Adrenal gland (tissue), 5 donors: ENCODE measurements around the gene PIGU.

ENCODE experiments used
- POLR2A ChIP-seq, 2 donors: fragments of 450-650 bp; IDR thresholded peaks; one replicate each; pipeline ENCODE4 v1.6.1; 2017; ENCODE audit warnings: antibody characterized with exemption in 2 of 2, mild to moderate bottlenecking in 2 of 2, moderate library complexity in 1 of 2
- TF ChIP-seq, protein P1 (sequence below), 6 experiments: fragments of 450-650 bp in 4 of 6; fragments of 200-600 bp in 2 of 6; sonication (generic) in 1 of 6; IDR thresholded peaks; 1 replicate in 5 of 6; 2 replicates in 1 of 6; pipeline versions ENCODE4 v1.5.1 to v1.8.0; 2016 to 2021; ENCODE audit warnings: antibody characterized with exemption in 6 of 6, mild to moderate bottlenecking in 2 of 6, moderate library complexity in 1 of 6
- donor health status: DM: no; HTN: no; CAD: no.

DNA sequence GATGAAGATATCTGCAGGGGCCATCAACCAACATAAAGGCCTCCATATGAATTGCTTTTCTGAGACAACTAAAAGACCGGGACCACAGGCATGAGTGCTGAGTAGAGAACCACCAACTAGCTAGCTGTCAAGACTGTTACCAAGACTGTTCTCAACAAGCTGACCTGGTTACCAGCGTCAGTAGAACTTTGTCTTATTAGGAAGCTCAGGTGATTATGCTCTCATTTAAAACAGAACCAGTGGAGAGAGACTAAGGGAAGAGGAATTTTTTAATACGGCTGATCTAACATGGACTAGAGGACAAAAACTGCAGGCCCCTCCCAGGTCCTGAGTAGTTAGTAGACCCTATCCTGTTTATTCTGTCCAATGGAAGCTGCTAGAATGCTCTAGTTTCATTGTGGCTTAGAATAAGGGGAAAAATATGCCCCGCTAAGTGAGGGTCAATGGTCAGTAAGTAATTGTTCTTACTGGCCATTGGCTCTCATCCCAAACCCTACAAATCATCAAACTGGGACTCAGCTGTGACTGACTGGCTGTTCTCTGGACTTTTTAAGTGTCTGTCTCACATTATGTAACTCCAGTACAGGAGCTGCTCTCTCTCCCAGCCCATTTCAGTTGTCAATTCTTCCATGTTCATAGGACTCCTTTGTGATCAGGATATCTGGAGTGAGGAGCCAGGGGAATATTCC lies 164.5 kb downstream of the PIGU start:
- TF ChIP-seq POLR2A (IDR thresholded peaks at IDR 0.05): no peak
- TF ChIP-seq, protein P1, sequence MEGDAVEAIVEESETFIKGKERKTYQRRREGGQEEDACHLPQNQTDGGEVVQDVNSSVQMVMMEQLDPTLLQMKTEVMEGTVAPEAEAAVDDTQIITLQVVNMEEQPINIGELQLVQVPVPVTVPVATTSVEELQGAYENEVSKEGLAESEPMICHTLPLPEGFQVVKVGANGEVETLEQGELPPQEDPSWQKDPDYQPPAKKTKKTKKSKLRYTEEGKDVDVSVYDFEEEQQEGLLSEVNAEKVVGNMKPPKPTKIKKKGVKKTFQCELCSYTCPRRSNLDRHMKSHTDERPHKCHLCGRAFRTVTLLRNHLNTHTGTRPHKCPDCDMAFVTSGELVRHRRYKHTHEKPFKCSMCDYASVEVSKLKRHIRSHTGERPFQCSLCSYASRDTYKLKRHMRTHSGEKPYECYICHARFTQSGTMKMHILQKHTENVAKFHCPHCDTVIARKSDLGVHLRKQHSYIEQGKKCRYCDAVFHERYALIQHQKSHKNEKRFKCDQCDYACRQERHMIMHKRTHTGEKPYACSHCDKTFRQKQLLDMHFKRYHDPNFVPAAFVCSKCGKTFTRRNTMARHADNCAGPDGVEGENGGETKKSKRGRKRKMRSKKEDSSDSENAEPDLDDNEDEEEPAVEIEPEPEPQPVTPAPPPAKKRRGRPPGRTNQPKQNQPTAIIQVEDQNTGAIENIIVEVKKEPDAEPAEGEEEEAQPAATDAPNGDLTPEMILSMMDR (IDR thresholded peaks at IDR 0.05): no peak
